GM20000 (cell line): Measurements from ENCODE around the gene TTC21B.

Source experiments
- DNase-seq: peaks from one replicate; pipeline ENCODE4 v3.0.0; 2012; ENCODE audit warnings: low spot score
- TF ChIP-seq, protein P1 (sequence below): IDR thresholded peaks from 2 replicates; pipeline ENCODE4 v1.5.1; 2012; ENCODE audit warnings: mild to moderate bottlenecking, control low read depth; ENCODE audit errors: extremely low read depth, missing control alignments

TTC21B gene

GRCh38 chr2:165839610-165840009 lies 114.0 kb downstream of the TTC21B start:
- TF ChIP-seq, protein P1, sequence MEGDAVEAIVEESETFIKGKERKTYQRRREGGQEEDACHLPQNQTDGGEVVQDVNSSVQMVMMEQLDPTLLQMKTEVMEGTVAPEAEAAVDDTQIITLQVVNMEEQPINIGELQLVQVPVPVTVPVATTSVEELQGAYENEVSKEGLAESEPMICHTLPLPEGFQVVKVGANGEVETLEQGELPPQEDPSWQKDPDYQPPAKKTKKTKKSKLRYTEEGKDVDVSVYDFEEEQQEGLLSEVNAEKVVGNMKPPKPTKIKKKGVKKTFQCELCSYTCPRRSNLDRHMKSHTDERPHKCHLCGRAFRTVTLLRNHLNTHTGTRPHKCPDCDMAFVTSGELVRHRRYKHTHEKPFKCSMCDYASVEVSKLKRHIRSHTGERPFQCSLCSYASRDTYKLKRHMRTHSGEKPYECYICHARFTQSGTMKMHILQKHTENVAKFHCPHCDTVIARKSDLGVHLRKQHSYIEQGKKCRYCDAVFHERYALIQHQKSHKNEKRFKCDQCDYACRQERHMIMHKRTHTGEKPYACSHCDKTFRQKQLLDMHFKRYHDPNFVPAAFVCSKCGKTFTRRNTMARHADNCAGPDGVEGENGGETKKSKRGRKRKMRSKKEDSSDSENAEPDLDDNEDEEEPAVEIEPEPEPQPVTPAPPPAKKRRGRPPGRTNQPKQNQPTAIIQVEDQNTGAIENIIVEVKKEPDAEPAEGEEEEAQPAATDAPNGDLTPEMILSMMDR = no peak

DNA sequence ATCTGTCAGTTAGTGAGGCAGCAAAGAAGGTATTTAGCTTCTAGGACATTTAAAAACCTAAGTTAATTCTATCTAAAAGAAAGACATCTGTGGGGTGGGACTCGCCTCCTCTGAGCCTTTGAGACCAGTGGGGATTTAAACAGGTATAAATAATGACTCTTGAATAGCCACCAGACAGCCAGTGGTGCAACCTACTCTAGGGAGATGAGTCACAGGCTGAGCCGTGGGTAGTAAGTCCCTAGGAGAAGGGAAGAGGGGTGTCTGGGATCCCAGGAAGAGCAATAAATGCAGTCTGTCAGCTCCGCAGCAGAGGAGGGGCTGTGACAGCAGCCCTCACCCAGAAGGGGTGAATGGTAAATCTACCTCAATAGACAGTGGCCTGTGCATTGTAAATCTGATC lies 116.5 kb downstream of the TTC21B start:
- no peak for DNase-seq
- TF ChIP-seq, protein P1 = no peak

More at GRCh38 chr2:165839610-165840009, 114.0 kb downstream of the TTC21B start:
- DNase-seq = no peak

DNA sequence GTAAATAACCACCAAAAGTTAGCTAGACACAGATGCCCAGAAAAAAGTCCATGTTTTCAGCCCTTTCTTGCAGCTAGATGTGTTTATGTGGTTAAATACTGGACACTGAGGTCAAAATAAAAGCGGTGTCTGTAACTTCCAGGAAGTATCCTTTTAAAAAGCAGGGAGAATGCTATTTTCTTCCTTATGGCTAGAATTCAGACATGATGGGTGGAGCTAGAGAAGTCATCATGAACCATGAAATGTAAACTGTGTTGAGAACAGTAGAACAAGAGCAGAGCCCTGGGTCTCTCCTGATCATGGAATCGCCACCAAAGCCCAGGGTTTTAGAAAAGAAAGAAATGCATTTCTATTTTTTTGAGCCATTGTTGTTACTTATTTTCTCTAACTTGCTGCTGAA lies 118.2 kb downstream of the TTC21B start:
- TF ChIP-seq, protein P1 = no peak
- DNase-seq = no peak

- no peak for DNase-seq
- TF ChIP-seq, protein P1 = no peak
Observed at GRCh38 chr2:165833156-165833555, 120.4 kb downstream of the TTC21B start.

- no peak for DNase-seq
- TF ChIP-seq, protein P1 = no peak
Observed at GRCh38 chr2:165827921-165828276, 125.7 kb downstream of the TTC21B start.

DNA sequence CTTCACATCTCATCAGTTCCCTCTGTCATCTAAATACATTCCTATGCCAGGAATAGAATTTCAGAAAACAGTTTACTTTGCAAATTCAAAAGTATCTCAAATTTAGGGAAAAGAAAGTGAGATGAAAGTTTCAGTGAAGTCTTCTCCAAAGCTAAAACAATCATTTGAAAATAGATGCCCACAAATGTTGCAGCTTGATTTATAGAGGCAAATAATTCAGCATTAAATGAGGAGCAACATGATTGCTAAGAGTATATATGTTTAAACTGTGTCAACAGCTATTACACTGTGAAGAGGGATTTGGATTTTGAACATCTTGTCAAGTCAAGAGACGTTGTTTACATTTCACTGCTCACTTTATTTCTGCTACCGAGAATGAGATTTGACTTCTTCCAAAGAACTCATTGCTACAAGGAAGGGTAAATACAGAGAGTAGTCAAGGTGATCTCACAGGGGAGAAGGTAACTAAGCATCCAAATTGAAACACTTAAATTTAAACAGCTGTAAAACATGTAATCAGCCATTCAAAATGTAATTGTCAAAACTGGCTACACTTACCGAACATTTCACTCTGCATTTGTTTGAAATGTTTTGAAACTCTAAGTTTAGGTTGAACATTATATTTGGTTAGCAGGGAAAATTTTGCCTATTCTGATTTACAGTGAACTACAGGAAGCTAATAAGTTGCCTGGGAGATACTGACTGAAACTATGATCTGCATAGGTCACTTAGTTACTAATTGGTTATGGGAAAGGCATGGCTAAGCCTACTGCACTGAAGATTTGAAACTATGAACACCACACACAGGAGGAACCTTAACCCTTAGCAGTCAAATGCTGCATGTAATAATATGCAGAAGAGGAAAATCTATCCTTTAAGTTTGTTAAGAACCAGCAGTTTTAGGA lies 126.3 kb downstream of the TTC21B start:
- TF ChIP-seq, protein P1 = no peak

DNA sequence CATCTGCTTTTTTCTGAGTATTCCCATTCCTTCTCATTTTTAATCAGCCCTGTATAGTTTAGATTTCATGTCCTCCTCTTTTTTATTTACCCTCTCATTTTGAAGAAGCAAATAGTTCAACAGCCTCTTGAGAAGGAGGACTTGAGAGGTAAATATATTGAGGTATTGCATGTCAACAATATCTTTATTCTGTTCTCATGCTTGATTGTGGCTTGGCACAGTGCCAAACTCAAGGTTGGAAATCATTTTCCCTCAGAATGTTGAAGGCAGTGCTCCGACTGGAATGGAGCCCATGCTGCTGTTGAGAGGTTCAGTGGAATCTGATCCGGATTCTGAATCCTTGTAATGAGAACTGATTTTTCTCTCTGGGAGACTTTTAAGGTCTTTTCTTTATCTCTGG lies 128.5 kb downstream of the TTC21B start:
- TF ChIP-seq, protein P1 = no peak
- DNase-seq = no peak

More for the DNA sequence above, 126.3 kb downstream of the TTC21B start:
- DNase-seq = no peak
